ENCODE data around the gene NID2.

NID2 gene
- 0.24 to 0.56 reads per million in 2 donors for total RNA-seq

DNA sequence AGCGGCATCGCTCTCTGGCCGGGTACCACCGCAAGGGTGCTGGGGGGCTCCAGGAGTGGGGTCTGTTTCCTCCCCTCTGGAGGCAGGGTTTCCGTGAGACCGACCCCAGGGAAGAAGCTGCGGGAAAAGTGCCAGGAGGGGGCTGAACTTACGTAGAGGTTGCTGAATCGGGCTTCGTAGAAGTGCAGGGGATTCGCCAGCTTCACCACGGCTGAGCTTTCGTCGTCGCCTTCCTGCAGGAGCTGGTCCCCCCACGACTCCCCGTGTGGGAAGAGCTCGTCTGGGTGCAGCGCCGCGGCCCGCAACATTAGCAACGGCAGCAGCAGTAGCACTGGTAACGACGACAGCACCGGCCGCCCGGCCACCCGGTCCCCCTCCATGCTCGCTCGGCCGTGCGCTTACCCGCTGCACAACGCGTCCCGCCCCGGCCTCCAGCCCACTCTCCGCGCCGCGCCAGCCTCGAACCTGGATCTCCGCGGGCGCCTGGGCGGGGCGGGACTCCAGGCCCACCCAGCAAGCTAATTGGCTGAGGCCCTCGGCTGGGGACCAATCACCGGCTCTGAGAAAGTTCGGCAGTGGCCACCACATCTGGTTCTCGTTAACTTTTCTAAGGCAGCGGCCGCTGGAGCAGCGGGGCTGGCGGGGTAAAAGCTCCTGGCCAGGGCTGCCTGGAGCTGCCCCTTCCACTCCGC lies at the start of gene NID2:
Gene NID2, minus strand, starts transcription at position 445 of the 692 bp plus-strand sequence. Its CDS starts 65 bp downstream, at position 380.
- DNase-seq: peak; percentile 4

DNA sequence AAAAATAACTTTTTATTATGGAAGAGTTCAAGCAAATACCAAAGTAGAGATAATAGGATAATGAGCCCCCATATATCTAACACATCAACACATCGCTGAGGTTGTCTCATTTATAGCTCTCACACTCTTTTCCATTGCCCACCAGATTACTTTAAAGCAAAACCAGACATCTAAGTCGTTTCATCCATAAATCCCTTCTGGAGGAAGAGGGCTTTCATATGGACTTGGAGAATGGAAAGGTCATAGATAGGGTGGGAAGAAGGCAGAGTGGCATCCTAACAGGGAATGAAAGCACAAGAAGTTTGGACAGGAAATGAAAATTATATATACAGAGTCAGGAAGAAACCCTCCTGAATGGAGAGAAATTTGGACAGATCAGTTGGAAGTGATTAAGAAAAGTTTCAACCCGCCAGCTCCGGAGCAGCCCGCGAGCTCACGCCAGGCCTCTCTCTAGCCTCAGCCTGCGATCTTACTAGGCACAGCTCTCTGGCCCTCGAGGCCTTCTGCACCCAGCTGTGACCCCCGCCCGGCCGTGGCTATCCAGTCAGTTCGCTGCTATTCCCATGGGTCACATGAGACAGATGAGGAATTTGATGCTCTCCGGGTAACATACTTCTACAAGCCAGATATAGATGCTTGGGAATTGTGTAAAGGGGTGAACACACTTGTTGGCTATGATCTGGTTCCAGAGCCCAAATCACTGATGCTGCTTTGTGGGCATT lies 48.4 kb upstream of the NID2 start:
- no peak for DNase-seq

GRCh38 chr14:52115286-52115685 lies 46.4 kb upstream of the NID2 start:
- no peak for DNase-seq

- no peak for DNase-seq
These were observed 43.6 kb upstream of the NID2 start for GRCh38 chr14:52112336-52113018.

- no peak for DNase-seq
These were observed 42.7 kb upstream of the NID2 start for GRCh38 chr14:52111583-52111982.

GRCh38 chr14:52110441-52111086 lies 41.7 kb upstream of the NID2 start:
- no peak for DNase-seq

DNA sequence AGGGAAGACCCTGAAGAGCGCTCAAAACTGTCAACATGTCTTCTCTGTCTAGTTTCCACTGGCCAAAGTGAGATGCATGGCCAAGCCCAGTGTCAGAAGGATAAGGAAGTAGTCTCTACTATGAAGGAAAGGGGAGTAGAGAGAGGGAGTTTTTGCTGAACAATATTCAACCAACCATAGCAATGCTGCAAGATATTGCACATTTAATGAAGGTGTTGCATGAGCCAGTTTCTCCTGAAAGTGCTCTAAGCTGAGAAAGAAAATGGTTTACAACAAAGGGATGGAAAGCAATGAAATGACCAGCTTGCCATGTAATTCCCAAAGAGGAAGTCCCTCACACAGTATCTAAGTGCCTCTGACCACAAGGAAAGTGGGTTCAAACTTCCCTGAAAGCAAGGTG lies 40.0 kb upstream of the NID2 start:
- DNase-seq: no peak

GRCh38 chr14:52106840-52107239 lies 38.0 kb upstream of the NID2 start:
- DNase-seq: no peak

- DNase-seq: no peak
These were observed 34.6 kb upstream of the NID2 start for GRCh38 chr14:52103416-52103815.

DNA sequence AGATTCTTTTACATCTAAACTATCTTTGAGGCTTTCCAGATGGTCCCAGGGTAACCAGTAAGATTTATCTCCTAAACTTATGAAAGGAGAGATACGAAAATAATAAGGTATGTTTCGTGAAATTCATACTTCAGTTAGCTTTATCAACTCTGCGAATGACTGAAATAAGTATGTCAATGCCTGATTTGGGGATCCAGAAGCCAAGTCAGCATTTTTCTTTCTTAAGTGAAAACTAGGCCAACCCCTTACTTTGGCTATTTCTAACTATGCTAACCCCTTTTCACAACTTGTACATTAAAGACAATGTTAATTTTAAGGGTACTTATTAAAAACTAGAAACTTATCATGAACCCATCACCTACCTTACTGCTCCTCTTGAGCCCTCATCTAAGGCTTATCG lies 26.9 kb upstream of the NID2 start:
- DNase-seq: no peak

GRCh38 chr14:52095336-52095735 lies 26.5 kb upstream of the NID2 start:
- no peak for DNase-seq

DNA sequence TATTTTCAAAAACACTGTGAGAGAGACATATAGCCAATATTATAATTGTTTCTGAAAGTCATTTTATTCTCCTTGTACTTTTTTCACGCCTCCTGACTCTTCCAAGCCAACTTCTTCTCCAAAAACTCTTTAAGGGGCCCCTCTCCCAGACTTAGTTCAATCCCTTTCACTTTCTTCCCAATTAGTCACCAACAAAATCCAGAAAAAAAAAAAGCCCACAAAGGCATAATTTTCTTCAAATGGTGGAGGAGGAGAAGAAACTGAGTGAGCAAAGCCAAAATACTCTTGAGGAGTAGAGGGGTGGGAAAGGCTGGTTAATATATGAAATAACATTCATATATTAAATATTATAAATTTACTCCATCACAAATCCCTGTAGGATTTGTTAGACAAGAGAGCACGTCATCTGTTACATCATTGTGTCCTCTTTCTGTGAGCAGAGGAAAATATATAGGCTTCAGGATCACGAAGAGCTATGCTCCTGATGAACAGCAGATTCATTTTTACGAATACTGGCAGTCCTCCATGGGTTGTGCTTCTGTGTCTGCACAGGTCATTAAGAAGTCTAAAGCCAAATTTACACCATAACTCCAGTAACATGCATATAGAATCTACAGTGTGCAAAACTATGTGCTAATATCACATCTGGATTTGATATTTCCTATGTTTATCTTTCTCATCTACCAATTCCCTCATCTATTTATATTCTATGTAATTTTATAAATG lies 25.9 kb upstream of the NID2 start:
- DNase-seq: no peak

- DNase-seq: no peak
These were observed 23.1 kb upstream of the NID2 start for GRCh38 chr14:52091928-52092327.

DNA sequence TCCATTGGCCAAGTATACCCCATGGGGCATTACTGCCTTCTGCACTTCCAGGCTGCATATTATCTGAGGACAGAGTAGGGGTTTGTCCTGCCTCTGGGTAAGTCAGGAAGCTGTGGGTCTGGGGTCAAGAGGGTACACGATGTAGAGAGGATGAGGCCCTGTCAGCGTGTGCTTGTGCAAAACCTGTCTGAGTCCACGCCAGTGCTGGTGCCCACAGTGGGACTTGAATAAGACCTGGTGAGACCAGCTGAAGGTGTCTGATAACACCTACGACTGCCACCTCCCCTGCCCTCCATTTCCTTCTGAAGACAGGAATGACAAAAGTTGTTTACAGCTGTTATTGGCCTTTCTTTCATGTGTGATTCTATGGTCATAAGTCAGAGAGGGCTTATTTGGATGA lies 22.1 kb upstream of the NID2 start:
- DNase-seq: no peak

DNA sequence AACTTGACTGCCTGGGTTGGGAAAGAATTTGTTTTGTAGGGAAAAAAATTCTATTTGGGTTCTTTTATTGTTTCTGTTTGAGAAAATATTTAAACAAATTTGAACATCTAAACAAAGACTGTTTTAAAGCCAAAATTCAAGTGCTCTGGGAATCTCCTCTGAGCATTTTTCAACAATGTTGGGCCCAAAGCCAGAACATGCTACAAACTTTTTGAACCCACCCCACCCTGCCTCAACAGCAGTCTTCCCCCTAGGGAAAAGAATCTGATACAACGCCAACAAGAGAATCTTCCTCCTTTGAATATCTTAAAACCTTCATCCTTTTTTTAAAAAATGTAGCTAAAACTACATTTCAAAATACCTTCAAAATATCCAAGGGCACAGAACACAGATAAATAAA lies 20.4 kb upstream of the NID2 start:
- DNase-seq: no peak

DNA sequence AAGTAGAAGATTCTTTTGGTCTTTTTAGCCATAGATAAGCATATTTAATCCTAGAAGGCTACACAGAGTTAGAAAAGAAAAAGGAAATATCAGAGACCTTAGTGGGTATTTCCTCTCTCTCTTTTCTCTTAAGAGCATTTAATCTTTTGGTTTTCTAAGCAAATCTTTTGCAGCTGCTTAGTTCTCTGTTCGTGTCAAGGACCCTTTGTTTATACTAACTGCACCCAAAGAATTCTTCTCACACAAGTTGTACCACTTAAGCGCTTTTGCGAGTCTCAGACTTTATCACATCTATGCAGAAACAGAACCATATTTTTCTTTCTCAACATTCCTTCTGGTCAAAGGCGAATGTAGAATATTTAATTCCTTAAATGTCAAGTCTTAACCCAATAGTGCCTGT lies 17.9 kb upstream of the NID2 start:
- DNase-seq: no peak

GRCh38 chr14:52082903-52083302 lies 14.0 kb upstream of the NID2 start:
- DNase-seq: no peak

- no peak for DNase-seq
These were observed 13.1 kb upstream of the NID2 start for GRCh38 chr14:52081964-52082363.

DNA sequence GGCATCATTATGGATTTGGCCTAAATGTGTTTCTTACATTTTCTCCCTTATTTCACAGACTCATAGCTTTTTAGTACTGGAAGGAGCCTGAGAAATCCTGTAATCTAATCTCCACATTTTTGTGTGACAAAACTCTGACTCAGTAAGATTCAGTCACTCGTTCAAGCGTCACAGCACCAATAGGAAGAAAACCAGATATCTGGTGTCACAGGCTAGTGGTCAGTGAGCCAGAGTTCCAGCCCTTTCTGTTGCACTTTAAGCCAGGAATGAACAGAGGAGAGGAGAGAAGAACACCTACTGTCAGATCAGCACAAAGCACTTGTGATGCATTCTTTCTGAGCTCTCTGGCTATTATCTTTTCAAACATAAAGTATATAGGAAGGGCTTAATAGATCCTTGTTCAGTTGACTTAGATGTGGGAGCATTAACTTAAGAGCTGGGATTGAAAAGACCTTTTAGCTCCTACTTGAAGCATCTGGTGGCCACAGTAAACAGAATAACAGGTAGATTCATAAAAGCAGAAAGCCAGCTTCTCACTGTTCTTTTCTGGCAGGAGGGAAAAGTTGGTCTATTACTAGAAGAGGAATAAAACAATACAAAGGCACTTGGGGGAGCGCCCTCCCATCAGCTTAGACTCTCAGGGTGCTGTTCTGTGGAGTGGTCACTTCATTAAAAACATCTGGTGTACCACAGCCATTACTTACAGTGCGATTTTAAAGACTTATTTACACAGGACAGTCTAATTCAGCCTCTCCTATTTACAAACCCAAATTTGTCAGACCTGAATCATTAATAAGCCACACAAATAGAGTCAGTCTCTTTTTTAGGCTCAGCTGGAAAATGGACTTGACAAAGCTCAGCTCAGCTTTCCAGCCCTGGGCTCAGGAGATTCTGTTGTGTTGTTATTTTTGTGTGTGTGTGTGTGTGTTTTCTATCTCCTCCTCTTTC lies 12.2 kb upstream of the NID2 start:
- DNase-seq: no peak

- no peak for DNase-seq
These were observed 11.4 kb upstream of the NID2 start for GRCh38 chr14:52080158-52080800.
